ENCODE results near the gene MRPS5. TPM values are rescaled to one million over a fixed set of nuclear protein-coding genes. Genes with fewer than 3 reads are reported as not detected.

MRPS5 gene
- total RNA-seq, 1 experiment from 2014 or later: 107 TPM

DNA sequence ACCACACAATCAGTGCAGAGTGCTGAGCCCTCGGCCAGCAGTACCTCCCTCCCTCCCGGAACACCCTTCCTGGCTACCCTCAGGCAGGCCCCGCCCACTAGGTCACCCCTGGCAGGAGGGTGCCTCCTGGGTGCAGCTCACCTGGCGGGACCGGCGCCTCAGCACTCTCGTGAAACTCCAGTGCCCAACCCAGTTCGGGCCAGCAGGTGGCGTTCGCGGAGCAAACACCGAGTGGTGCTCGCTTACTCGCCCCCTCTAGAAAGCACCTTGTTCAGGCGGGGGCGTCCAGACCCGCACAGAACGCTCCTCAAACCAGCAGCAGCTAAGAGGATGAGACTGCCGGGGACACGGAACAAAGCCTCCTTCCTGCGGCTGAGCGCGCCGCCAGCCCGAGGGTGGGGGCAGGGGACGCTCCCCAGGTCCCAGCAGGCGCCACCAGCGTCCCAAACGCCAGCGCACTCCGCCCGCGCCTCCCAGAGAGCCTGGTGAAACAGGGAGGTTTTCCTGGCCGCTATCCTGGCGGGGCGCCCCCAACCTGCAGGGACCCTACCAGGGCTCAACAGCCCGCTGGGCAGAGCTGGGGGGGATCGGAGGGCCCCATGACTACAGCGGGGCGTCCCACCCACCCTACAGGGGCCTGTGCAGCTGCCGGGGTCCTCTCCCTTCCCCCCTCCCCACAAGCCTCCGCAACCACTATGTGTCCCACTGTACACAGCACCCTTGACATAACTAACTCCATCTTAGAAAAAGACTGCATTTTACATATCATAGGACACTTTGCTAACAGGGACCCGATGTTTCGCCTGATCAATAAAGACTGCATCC, 44.7 kb downstream of the MRPS5 start:
- no peaks in the 10 kb centered on the region for H3F3A ChIP-seq (ENCODE audit: low read length, unreplicated experiment)
- H2AFZ ChIP-seq (ENCODE audit: low read length): peak overlapping the region; percentile 98
- TSS peak; percentile 26 for BruUV-seq (replicated peaks)
- peaks cover 10% of the 10 kb centered on the region; the same call in 1 of the 2 replicates for H3K4me1 ChIP-seq (ENCODE audit: insufficient read depth, low read length)
- peak overlapping the region; percentile 99 for H3K4me2 ChIP-seq (ENCODE audit: low read length)
- no peaks in the 10 kb centered on the region for H3K27me3 ChIP-seq (ENCODE audit: low read length)
- H3K36me3 ChIP-seq (ENCODE audit: low read depth, low read length): no peaks in the 10 kb centered on the region
- no peaks in the 10 kb centered on the region for H3K79me2 ChIP-seq (ENCODE audit: low read length)
- no peak for TF ChIP-seq EZH2 (IDR thresholded peaks at IDR 0.05; ENCODE audit: low read length, unreplicated experiment)
- TF ChIP-seq, protein P1, sequence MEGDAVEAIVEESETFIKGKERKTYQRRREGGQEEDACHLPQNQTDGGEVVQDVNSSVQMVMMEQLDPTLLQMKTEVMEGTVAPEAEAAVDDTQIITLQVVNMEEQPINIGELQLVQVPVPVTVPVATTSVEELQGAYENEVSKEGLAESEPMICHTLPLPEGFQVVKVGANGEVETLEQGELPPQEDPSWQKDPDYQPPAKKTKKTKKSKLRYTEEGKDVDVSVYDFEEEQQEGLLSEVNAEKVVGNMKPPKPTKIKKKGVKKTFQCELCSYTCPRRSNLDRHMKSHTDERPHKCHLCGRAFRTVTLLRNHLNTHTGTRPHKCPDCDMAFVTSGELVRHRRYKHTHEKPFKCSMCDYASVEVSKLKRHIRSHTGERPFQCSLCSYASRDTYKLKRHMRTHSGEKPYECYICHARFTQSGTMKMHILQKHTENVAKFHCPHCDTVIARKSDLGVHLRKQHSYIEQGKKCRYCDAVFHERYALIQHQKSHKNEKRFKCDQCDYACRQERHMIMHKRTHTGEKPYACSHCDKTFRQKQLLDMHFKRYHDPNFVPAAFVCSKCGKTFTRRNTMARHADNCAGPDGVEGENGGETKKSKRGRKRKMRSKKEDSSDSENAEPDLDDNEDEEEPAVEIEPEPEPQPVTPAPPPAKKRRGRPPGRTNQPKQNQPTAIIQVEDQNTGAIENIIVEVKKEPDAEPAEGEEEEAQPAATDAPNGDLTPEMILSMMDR (conservative IDR thresholded peaks at IDR 0.05; ENCODE audit: low read depth, low read length): peak; percentile 89
- ATAC-seq (peak; percentile 92), DNase-seq (peak; percentile 93)
- H3K9me2 ChIP-seq (replicated peaks; ENCODE audit: low read length): no peaks in the 10 kb centered on the region
- no peak overlapping the region for H3K27ac ChIP-seq (ENCODE audit: low read length)
- no peaks in the 10 kb centered on the region for H4K20me1 ChIP-seq (ENCODE audit: low read length)
- ChIA-PET POLR2A (ENCODE audit: unreplicated experiment) (no interaction called here), CTCF (interaction anchor here (0.6 to 0.7 kb wide), 4 partner anchors 13 to 55 kb away, joined by 3 to 6 read pairs (median 4); no protein-coding TSS in a partner anchor)
- peak overlapping the region; percentile 39 for H3K9ac ChIP-seq (ENCODE audit: low read length)
- no peaks in the 10 kb centered on the region for H3K9me3 ChIP-seq (ENCODE audit: low read length)
- H3K4me3 ChIP-seq (ENCODE audit: low read length): peak overlapping the region; percentile 84
- intact Hi-C loops (cut with micrococcal nuclease): loop anchor here (2.0 kb wide), 1 partner anchor 38 kb away; no protein-coding TSS in a partner anchor

DNA sequence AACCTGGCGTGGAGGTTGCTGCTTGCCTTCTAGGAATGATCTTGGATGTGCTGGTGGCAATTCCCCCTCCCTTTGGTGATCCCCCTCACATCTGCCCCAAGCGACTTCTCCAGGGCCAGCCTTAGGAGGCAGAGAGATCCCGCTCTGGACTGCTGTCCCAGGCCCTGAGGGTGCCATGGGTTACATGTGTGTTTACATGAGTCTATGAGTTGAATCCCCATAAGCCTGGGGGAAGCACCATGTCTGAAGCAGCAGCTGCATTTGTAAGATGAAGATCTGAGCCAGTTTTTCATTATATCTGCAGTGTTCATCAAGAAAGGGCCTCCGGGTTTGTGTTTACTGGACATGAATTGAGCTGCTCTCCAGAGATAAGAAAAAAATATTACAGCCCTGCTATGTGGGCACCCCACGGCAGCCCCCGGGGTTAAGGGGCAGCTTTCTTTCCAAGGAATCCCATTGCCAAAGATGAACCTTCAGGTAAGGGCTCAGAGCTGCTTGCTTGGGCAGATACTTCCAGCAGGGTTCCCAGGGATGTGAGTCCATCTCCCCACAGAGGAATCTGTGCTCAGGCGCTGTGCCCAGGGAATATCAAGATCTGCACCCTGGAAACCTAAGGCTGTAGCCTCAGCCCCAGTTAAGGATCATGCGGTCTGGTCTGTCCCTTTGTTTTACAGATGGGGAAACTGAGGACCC, 46.0 kb downstream of the MRPS5 start:
- Histone ChIP-seq H2AFZ (ENCODE audit: low read length) (no peak overlapping the region), H3F3A (ENCODE audit: low read length, unreplicated experiment) (no peaks in the 10 kb centered on the region), H3K27me3 (ENCODE audit: low read length) (no peaks in the 10 kb centered on the region), H3K4me1 (ENCODE audit: insufficient read depth, low read length) (peaks cover 10% of the 10 kb centered on the region; the same call in 1 of the 2 replicates), H3K27ac (ENCODE audit: low read length) (no peak overlapping the region), H3K9me3 (ENCODE audit: low read length) (no peaks in the 10 kb centered on the region), H3K9me2 (replicated peaks; ENCODE audit: low read length) (no peaks in the 10 kb centered on the region), H4K20me1 (ENCODE audit: low read length) (no peaks in the 10 kb centered on the region), H3K79me2 (ENCODE audit: low read length) (no peaks in the 10 kb centered on the region), H3K9ac (ENCODE audit: low read length) (no peak overlapping the region), H3K4me3 (ENCODE audit: low read length) (no peak overlapping the region), H3K4me2 (ENCODE audit: low read length) (no peak overlapping the region), H3K36me3 (ENCODE audit: low read depth, low read length) (no peaks in the 10 kb centered on the region)
- TF ChIP-seq EZH2 (IDR thresholded peaks at IDR 0.05; ENCODE audit: low read length, unreplicated experiment): no peak
- intact Hi-C loops (cut with micrococcal nuclease): loop anchor here (2.0 kb wide), 1 partner anchor 39 kb away; no protein-coding TSS in a partner anchor
- no TSS peak for BruUV-seq (replicated peaks)
- DNase-seq: no peak
- ChIA-PET POLR2A (ENCODE audit: unreplicated experiment) (no interaction called here), CTCF (interaction anchor here (0.6 kb wide), 1 partner anchor 16 kb away, joined by 3 read pairs; no protein-coding TSS in a partner anchor)
- ATAC-seq: no peak

DNA sequence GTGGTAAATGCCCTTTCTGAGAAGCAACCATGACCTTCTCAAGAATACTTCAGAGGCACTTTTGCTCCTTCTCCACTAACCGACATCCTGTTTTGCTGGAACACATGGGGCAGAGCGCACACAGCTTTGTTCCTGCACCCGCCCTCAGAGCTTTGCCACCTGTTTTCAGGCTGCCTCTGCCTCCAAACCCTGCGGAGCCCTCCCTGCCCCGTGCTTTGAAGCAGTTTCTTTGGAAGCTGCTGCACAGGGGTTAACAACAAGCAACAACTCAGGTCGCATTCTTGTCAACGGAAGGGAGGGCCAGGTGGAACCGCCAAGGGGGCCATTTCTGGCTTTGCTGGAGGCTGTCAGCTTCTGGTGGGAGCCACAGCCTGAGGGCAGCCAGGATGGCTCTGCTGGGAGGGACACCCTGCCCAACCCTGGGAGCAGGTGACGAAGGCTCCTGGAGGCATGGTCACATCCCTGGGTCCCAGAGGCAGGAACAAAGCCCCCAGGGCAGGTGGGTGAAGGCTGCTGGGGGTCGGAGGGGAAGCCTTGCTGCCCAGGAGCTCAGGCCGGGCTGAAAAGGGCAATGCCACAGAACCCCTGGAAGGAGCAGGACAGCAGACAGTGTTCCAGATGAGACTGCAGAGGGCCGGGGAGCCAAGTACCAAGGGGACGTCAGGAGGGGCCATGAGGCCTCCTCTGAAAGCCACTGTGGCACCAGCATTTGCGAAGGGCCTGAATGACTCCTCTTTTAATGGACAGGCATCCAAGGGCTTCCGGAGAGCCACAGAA, 46.8 kb downstream of the MRPS5 start:
- DNase-seq: no peak
- H3K36me3 ChIP-seq (ENCODE audit: low read depth, low read length): no peaks in the 10 kb centered on the region
- H3K4me1 ChIP-seq (ENCODE audit: insufficient read depth, low read length): peaks cover 10% of the 10 kb centered on the region; the same call in 1 of the 2 replicates
- no peaks in the 10 kb centered on the region for H3K9me3 ChIP-seq (ENCODE audit: low read length)
- H3K4me3 ChIP-seq (ENCODE audit: low read length): no peak overlapping the region
- TF ChIP-seq, protein P1 (conservative IDR thresholded peaks at IDR 0.05; ENCODE audit: low read depth, low read length): no peak
- TF ChIP-seq EZH2phosphoT487 (IDR thresholded peaks at IDR 0.05; ENCODE audit: borderline replicate concordance, low read length) (no peak), EZH2 (IDR thresholded peaks at IDR 0.05; ENCODE audit: low read length, unreplicated experiment) (no peak)
- no TSS peak for BruUV-seq (replicated peaks)
- POLR2A ChIA-PET (ENCODE audit: unreplicated experiment): no interaction called here
- CTCF ChIA-PET: interaction anchor here (0.6 kb wide), 1 partner anchor 15 kb away, joined by 3 read pairs; no protein-coding TSS in a partner anchor
- no peak overlapping the region for H3K27ac ChIP-seq (ENCODE audit: low read length)
- no peaks in the 10 kb centered on the region for H3F3A ChIP-seq (ENCODE audit: low read length, unreplicated experiment)
- no peak overlapping the region for H3K9ac ChIP-seq (ENCODE audit: low read length)
- no peaks in the 10 kb centered on the region for H3K27me3 ChIP-seq (ENCODE audit: low read length)
- H2AFZ ChIP-seq (ENCODE audit: low read length): no peak overlapping the region
- intact Hi-C loops (cut with micrococcal nuclease): no loop called here
- H3K4me2 ChIP-seq (ENCODE audit: low read length): no peak overlapping the region
- no peaks in the 10 kb centered on the region for H3K79me2 ChIP-seq (ENCODE audit: low read length)
- no peaks in the 10 kb centered on the region for H4K20me1 ChIP-seq (ENCODE audit: low read length)
- no peaks in the 10 kb centered on the region for H3K9me2 ChIP-seq (replicated peaks; ENCODE audit: low read length)
- ATAC-seq: no peak
